Activated CD8-positive, alpha-beta memory T cell treated with anti-CD3 and anti-CD28 coated beads, Interleukin-2, amount 10 ng/mL, durations not matched to agents 7 days and 5 days (primary cell): Measurements from ENCODE around the gene SFT2D1. TPM values are rescaled to one million over a fixed set of nuclear protein-coding genes. Genes with fewer than 3 reads are reported as not detected.

Source experiments
- ATAC-seq: fragments of 150-1000 bp; cut with Tn5 transposase; one replicate; pipeline ENCODE4 v1.10.0; 2021; ENCODE audit warnings: moderate library complexity
- CTCF ChIA-PET: fragments of 350-600 bp; sonication (Branson Sonifier 250); formaldehyde crosslinking; loops from one replicate; lab custom pipeline; 2021; ENCODE audit warnings: antibody characterized with exemption; lab: Charles Lee
- DNase-seq: peaks from one replicate; pipeline ENCODE4 v3.0.0-alpha.2; 2020
- H3K27ac Mint-ChIP-seq: one replicate; pipeline ENCODE4 v1.8.0; 2021; ENCODE audit warnings: mild to moderate bottlenecking, mixed read lengths
- H3K27me3 Mint-ChIP-seq: one replicate; pipeline ENCODE4 v1.8.0; 2021; ENCODE audit warnings: mixed read lengths
- H3K36me3 Mint-ChIP-seq: one replicate; pipeline ENCODE4 v1.8.0; 2021; ENCODE audit warnings: mild to moderate bottlenecking, mixed read lengths
- H3K4me1 Mint-ChIP-seq: one replicate; pipeline ENCODE4 v1.8.0; 2021; ENCODE audit warnings: mixed read lengths
- H3K4me3 Mint-ChIP-seq: one replicate; pipeline ENCODE4 v1.8.0; 2021; ENCODE audit warnings: mild to moderate bottlenecking, moderate library complexity, mixed read lengths
- H3K9me3 Mint-ChIP-seq: one replicate; pipeline ENCODE4 v1.8.0; 2022; ENCODE audit warnings: low read depth, mixed read lengths
- total RNA-seq, 2 experiments: library from RNA; stranded (reverse); gene quantifications; one replicate each; pipeline ENCODE4 v1.2.3, GENCODE V29; 2021

The SFT2D1 gene
- total RNA-seq, 2 experiments from 2014 or later, result 35.6 to 40.0 TPM

- no peaks in the 10 kb centered on the region for H3K4me1 Mint-ChIP-seq
- H3K4me3 Mint-ChIP-seq, result no peak overlapping the region
- H3K27ac Mint-ChIP-seq, result no peak overlapping the region
- DNase-seq (no peak), ATAC-seq (no peak)
- H3K27me3 Mint-ChIP-seq, result no peaks in the 10 kb centered on the region
- peaks cover 4% of the 10 kb centered on the region for H3K36me3 Mint-ChIP-seq
- CTCF ChIA-PET, result interaction anchor here (1.3 to 2.6 kb wide), 3 partner anchors 63 to 82 kb away, joined by 5 to 10 read pairs (median 9); no protein-coding TSS in a partner anchor
- no peaks in the 10 kb centered on the region for H3K9me3 Mint-ChIP-seq
Observed at GRCh38 chr6:166318649-166319600, 23.4 kb downstream of the SFT2D1 start.

GRCh38 chr6:166318227-166318626 is 24.1 kb downstream of the SFT2D1 start:
- no peaks in the 10 kb centered on the region for H3K4me1 Mint-ChIP-seq
- H3K36me3 Mint-ChIP-seq, result peaks cover 4% of the 10 kb centered on the region
- no peak overlapping the region for H3K27ac Mint-ChIP-seq
- no peak for ATAC-seq
- no peaks in the 10 kb centered on the region for H3K27me3 Mint-ChIP-seq
- no peak overlapping the region for H3K4me3 Mint-ChIP-seq
- CTCF ChIA-PET, result interaction anchor here (1.3 to 1.9 kb wide), 2 partner anchors 63 to 83 kb away, joined by 5 to 9 read pairs; no protein-coding TSS in a partner anchor
- no peaks in the 10 kb centered on the region for H3K9me3 Mint-ChIP-seq
- DNase-seq, result no peak

- Mint-ChIP-seq H3K4me1 (no peaks in the 10 kb centered on the region), H3K27me3 (peaks cover 5% of the 10 kb centered on the region), H3K27ac (no peak overlapping the region), H3K36me3 (peaks cover 3% of the 10 kb centered on the region), H3K4me3 (no peak overlapping the region), H3K9me3 (no peaks in the 10 kb centered on the region)
- CTCF ChIA-PET, result interaction anchor here (1.3 to 1.9 kb wide), 2 partner anchors 64 to 83 kb away, joined by 5 to 9 read pairs; no protein-coding TSS in a partner anchor
- no peak for DNase-seq
- no peak for ATAC-seq
Observed at GRCh38 chr6:166317261-166318212, 24.8 kb downstream of the SFT2D1 start.

DNA sequence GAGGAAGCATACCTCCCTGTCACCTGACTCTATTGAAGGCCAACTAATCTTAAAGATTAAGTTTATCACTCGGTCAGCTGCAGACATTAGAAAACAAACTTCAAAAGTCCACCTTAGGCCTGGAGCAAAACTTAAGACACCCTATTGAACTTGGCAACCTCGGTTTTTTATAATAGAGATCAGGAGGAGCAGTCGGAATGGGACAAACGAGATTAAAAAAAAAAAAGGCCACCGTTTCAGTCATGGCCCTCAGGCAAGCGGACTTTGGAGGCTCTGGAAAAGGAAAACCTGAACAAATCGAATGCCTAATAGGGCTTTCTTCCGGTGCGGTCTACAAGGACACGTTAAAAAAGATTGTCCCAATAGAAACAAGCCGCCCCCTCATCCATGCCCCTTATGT is 26.9 kb downstream of the SFT2D1 start:
- CTCF ChIA-PET, result no interaction called here
- peaks cover 13% of the 10 kb centered on the region for H3K27me3 Mint-ChIP-seq

GRCh38 chr6:166314454-166314853 is 27.9 kb downstream of the SFT2D1 start:
- no peaks in the 10 kb centered on the region for H3K4me1 Mint-ChIP-seq
- peaks cover 22% of the 10 kb centered on the region for H3K27me3 Mint-ChIP-seq
- ATAC-seq (no peak), DNase-seq (no peak)
- CTCF ChIA-PET, result interaction anchor here (1.0 to 7.4 kb wide), 11 partner anchors 8 to 313 kb away, joined by 3 to 93 read pairs (median 5); partner anchors contain the start of gene RPS6KA2
- H3K36me3 Mint-ChIP-seq, result no peaks in the 10 kb centered on the region
- H3K27ac Mint-ChIP-seq, result no peak overlapping the region
- H3K9me3 Mint-ChIP-seq, result no peaks in the 10 kb centered on the region
- no peak overlapping the region for H3K4me3 Mint-ChIP-seq

More for the DNA sequence above, 26.9 kb downstream of the SFT2D1 start:
- H3K36me3 Mint-ChIP-seq, result no peaks in the 10 kb centered on the region
- H3K4me3 Mint-ChIP-seq, result no peak overlapping the region
- DNase-seq (no peak), ATAC-seq (no peak)
- H3K4me1 Mint-ChIP-seq, result no peaks in the 10 kb centered on the region
- H3K9me3 Mint-ChIP-seq, result no peaks in the 10 kb centered on the region
- H3K27ac Mint-ChIP-seq, result no peak overlapping the region

- Mint-ChIP-seq H3K9me3 (no peaks in the 10 kb centered on the region), H3K36me3 (no peaks in the 10 kb centered on the region), H3K27me3 (peaks cover 32% of the 10 kb centered on the region), H3K4me1 (no peaks in the 10 kb centered on the region), H3K27ac (no peak overlapping the region), H3K4me3 (no peak overlapping the region)
- ATAC-seq (peak; percentile 91), DNase-seq (peak; percentile 71)
- CTCF ChIA-PET, result interaction anchor here (0.6 to 7.4 kb wide), 29 partner anchors 8 to 314 kb away, joined by 3 to 93 read pairs (median 4); partner anchors contain the start of genes RPS6KA2 and SFT2D1
Observed at GRCh38 chr6:166313255-166314070, 28.9 kb downstream of the SFT2D1 start.

DNA sequence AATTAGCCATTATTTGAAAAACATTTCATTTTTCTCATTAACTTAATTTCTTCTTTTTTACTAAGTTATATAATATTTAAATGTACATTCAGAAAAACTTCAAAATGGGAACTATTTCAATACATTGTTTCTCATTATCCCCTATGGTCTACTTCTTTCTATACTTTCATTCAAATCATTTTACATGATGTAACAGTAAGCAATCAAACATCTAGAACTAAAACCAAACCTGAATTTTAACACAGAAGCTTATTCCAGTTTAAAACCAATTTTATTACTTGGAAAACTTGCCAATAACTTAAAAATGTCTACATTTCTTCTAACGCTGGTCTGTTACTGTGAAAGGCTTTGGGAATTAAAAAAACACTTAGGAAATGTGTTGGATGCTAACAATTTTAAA is 29.5 kb downstream of the SFT2D1 start:
- DNase-seq (no peak), ATAC-seq (no peak)
- Mint-ChIP-seq H3K4me1 (no peaks in the 10 kb centered on the region), H3K9me3 (no peaks in the 10 kb centered on the region), H3K36me3 (no peaks in the 10 kb centered on the region), H3K27me3 (peaks cover 33% of the 10 kb centered on the region), H3K4me3 (no peak overlapping the region), H3K27ac (no peak overlapping the region)
- CTCF ChIA-PET, result interaction anchor here (0.6 to 7.4 kb wide), 19 partner anchors 8 to 176 kb away, joined by 3 to 93 read pairs (median 4); partner anchors contain the start of gene SFT2D1

DNA sequence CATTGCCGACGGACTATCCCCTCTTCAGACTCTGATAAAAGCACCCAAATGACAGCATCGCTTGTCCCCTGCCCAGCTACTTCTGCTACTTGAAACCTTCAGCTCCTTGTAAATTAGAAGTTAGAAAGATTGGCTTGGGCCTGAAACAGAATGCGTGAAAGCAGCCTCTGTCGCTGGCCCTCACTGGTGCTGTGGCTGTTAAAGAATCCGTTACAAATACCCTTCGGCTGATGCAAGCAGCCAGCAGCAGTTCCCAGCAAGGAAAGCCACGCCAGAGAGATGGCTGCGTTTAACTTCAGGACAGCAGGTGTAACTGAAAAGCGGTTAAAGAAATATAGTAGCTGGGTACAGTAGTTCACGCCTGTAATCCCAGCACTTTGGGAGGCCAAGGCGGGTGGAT is 31.7 kb downstream of the SFT2D1 start:
- Mint-ChIP-seq H3K4me3 (no peak overlapping the region), H3K27ac (no peak overlapping the region), H3K36me3 (no peaks in the 10 kb centered on the region), H3K9me3 (no peaks in the 10 kb centered on the region), H3K4me1 (peaks cover 3% of the 10 kb centered on the region), H3K27me3 (peaks cover 44% of the 10 kb centered on the region)
- CTCF ChIA-PET, result interaction anchor here (0.9 to 7.4 kb wide), 4 partner anchors 15 to 89 kb away, joined by 3 to 93 read pairs (median 42); no protein-coding TSS in a partner anchor
- DNase-seq, result no peak
- ATAC-seq, result no peak

DNA sequence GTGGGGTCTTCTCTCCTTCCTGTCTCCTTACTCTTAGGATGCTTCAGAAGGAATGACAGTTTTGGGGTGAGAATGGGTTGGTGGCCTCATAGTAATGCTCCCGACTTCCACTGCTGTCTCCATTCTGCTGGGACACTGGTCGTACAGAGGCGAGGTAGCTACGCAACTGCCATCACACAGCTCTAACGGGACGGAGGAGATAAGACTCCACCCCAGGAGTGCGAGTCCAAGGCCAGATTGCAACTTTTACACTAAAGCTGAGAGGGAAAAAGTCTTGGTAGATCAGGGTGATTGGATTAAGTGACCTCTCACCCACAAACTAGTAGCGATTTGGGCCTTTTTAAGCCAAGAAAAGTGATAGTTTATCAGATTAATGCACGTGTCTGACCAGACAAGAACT is 32.4 kb downstream of the SFT2D1 start:
- Mint-ChIP-seq H3K36me3 (no peaks in the 10 kb centered on the region), H3K4me1 (peaks cover 3% of the 10 kb centered on the region), H3K9me3 (no peaks in the 10 kb centered on the region), H3K27me3 (peaks cover 51% of the 10 kb centered on the region), H3K27ac (no peak overlapping the region), H3K4me3 (no peak overlapping the region)
- ATAC-seq, result no peak
- CTCF ChIA-PET, result interaction anchor here (0.9 to 7.4 kb wide), 5 partner anchors 14 to 90 kb away, joined by 3 to 93 read pairs (median 3); no protein-coding TSS in a partner anchor
- DNase-seq, result no peak

DNA sequence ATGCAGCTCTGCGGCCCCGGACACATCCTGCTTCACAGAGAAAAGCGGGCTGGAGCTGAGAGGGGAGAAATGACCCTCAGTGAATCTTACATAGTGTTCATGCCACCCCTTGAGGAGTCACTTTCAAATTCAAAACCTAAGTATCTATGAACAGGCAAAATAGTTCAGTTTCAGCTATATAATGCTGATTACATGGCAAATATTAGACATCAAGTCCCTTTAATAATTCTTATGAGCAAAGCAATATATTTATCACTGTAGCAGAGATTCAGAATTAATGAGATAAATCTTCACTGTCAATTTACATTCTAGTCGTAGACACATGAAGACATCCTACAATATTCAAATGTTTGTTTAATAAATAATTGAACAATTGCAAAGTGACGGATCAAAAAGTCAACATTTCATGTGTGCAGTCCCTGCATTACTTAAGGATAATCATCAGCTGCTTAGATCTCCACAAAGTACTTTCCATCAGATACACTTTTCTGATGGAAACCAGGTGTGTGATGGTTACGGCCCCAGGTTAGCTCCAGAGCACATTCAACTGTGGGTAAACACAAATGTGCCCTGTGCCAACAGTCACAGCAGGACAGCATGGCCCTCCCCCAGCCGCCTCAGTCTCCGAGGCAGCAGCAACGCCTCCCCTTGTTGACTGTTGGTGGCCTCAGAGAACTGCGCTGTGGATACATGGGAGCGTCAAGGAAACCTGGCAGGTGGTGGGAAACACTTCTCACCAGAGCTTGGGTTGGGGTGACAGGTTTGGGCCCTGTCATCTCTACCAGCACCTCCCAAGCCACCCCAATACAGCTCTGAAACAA is 33.4 kb downstream of the SFT2D1 start:
- Mint-ChIP-seq H3K27me3 (peaks cover 57% of the 10 kb centered on the region), H3K4me3 (no peak overlapping the region)
- CTCF ChIA-PET, result interaction anchor here (1.3 to 7.4 kb wide), 3 partner anchors 35 to 91 kb away, joined by 3 to 93 read pairs (median 82); no protein-coding TSS in a partner anchor

GRCh38 chr6:166308033-166308768 is 34.1 kb downstream of the SFT2D1 start, which contains the start of gene PRR18:
Gene PRR18 (minus strand): TSS chr6:166308392. CDS start chr6:166308142, 250 bp downstream.
- Mint-ChIP-seq H3K4me1 (peaks cover 3% of the 10 kb centered on the region), H3K27ac (no peak within 1 kb of the TSS), H3K4me3 (no peak within 1 kb of the TSS), H3K27me3 (peaks cover 65% of the 10 kb centered on the region), H3K36me3 (no peaks in the 10 kb centered on the region), H3K9me3 (no peaks in the 10 kb centered on the region)
- peak; percentile 37 for ATAC-seq
- no peak for DNase-seq
- CTCF ChIA-PET, result interaction anchor here (6.3 to 7.4 kb wide), 2 partner anchors 70 to 91 kb away, joined by 82 to 93 read pairs; no protein-coding TSS in a partner anchor

More for the DNA sequence above, 33.4 kb downstream of the SFT2D1 start:
- ATAC-seq, result no peak
- Mint-ChIP-seq H3K27ac (no peak overlapping the region), H3K36me3 (no peaks in the 10 kb centered on the region), H3K9me3 (no peaks in the 10 kb centered on the region), H3K4me1 (peaks cover 3% of the 10 kb centered on the region)
- no peak for DNase-seq
